Peyer's patch (tissue), 4 donors: ENCODE measurements around the gene ULK1.

Experiments
- POLR2A ChIP-seq, 2 donors: fragments of 450-650 bp; IDR thresholded peaks; one replicate each; pipeline ENCODE4 v1.5.1; 2017; ENCODE audit warnings: antibody characterized with exemption in 2 of 2, mild to moderate bottlenecking in 2 of 2, moderate library complexity in 2 of 2
- TF ChIP-seq, protein P1 (sequence below), 6 experiments: fragments of 450-650 bp in 4 of 6; fragments of 200-600 bp in 2 of 6; sonication (generic) in 1 of 6; IDR thresholded peaks; one replicate each; pipeline ENCODE4 v1.5.1; 2017 to 2019; ENCODE audit warnings: antibody characterized with exemption in 6 of 6, mild to moderate bottlenecking in 3 of 6, moderate library complexity in 1 of 6

DNA sequence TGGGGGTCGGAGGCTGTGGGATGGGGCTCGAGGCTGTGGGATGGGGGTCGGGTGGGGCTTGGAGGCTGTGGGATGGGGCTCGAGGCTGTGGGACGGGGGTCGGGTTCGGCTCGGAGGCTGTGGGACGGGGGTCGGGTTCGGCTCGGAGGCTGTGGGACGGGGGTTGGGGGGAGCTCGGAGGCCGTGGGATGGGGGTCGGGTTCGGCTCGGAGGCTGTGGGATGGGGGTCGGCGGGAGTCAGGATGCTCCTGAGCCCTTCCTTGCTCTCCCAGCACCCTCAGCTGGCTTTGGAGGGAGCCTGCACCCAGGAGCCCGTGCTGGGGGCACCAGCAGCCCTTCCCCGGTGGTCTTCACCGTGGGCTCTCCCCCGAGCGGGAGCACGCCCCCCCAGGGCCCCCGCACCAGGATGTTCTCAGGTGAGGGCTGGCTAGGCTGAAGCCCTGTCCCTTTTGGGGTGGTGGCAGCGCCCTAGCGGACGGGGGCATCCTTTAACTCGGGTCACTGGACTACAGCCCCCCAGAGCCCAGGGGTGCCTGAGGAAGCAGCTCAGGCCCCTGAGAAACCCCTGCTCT is 22.8 kb downstream of the ULK1 start:
- no peak for TF ChIP-seq POLR2A (IDR thresholded peaks at IDR 0.05)
- TF ChIP-seq, protein P1, sequence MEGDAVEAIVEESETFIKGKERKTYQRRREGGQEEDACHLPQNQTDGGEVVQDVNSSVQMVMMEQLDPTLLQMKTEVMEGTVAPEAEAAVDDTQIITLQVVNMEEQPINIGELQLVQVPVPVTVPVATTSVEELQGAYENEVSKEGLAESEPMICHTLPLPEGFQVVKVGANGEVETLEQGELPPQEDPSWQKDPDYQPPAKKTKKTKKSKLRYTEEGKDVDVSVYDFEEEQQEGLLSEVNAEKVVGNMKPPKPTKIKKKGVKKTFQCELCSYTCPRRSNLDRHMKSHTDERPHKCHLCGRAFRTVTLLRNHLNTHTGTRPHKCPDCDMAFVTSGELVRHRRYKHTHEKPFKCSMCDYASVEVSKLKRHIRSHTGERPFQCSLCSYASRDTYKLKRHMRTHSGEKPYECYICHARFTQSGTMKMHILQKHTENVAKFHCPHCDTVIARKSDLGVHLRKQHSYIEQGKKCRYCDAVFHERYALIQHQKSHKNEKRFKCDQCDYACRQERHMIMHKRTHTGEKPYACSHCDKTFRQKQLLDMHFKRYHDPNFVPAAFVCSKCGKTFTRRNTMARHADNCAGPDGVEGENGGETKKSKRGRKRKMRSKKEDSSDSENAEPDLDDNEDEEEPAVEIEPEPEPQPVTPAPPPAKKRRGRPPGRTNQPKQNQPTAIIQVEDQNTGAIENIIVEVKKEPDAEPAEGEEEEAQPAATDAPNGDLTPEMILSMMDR (IDR thresholded peaks at IDR 0.05): no peak
